HG02623 (cell line): Measurements from ENCODE around the gene PDGFB.

Source experiments
- ATAC-seq: cut with Tn5 transposase; IDR thresholded peaks from one replicate; pipeline ENCODE4 v1.9.1; 2021; ENCODE audit warnings: moderate library complexity; ENCODE audit not compliant: unreplicated experiment

PDGFB gene

DNA sequence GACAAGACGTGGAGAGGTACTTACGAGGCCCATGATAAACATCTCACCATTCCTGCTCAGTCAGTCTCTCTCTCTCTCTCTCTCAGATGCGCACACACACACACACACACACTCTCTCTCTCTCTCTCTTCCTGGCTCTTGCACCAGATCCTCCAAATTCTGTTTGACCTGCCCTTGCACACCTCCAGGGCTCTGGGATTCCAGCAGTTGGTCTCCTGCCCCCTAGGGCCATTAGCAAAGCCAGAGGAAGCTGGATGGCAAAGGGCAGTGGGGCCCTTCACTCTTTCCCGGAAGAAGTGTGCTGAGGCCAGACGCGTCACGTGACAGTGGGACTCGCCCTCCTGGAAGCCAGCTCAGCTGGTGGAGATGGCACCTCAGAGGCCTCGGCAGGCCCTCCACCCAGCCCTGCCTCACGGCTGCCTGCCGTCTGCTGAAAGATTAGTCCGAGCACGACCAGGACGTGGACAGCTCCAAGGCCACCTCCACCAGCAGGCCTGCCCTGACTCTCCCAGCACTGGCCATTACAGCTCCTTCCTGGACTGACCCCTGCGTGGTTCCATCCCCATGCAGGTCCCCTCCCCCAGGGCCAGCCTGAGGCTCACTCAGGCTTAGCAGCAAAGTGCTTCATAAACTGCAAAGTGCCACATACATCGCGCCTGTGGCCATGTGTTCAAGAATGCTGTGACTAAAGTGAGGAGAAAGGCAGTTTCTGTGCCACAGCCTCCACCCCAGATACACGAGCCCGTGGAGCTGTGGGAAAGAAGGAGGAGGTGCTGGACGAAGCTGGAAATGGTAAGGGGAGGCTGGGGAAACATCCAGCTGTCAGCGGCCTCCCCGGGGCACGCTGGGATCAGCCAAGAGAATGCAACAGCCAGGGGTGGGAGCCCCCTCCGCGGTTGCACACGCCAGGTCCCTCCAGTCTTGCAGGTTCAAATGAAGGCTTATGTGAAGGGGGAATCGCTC, 3.7 kb downstream of the PDGFB start:
- ATAC-seq, result no peak

DNA sequence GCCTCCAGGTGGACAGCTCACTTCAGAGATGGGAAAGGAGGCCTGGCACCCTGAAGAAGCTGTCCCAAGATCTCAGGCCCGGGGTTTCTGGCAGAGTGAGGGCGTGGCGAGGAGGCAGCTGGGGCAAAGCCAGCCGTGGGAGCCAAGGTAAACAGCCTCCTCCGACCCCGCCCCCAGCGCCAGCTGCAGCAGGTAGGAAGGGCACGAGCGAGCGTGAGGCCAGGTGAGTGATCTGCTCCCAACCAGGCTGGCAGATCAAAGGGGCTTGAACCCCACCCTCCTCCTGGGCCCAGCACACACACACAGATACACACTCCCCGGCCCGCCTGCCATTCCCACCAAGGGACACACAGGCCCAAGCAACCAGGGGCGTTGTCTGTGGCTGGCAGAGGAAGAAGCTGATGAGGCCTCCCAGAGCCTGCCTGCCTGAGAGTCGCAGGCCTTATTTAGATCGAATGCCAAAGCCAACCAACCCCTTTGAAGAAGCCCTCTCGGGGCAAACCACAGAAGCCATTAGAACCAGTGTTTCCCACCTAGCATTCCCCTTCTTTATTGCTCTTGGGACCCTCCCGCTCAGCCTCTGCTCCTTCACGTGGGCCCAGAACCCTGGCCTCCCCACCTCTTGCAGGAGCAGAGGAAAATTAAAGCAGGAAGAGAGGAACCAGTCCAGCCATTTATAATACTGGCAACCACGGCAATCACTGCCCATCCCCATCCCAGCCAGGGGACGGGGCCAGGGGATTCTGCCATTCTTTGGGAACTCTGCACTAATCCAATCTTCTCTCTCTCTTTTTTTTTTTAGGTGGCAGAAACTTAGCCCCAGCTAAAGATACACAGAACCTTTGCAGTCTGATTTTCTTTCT, 5.0 kb downstream of the PDGFB start:
- ATAC-seq, result no peak

DNA sequence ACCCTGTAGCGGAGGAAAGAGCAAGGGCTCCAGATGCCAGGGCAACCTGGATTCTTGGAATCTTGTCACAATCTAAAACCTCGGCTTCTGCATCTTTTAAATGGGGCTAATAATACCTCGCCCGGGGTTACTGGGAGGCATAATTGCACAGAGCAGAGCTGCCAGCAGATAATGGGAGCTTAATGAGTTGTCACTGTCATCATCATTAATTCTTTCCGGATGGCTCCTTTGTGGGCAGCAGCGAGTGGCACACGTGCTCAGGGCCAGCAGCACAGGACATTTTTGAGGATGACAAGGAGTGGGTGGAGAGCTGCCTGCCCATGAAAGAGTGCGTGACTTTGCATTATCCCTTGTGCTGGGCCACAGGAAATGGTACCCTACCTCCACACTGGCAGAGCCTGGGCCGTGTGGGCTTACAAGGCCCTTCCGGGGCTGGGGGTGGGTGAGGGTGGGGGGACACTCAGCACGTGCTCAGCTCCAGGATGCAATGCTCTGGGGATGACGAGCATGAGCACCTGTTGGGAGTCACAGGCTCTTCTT, 5.7 kb downstream of the PDGFB start:
- ATAC-seq, result no peak

DNA sequence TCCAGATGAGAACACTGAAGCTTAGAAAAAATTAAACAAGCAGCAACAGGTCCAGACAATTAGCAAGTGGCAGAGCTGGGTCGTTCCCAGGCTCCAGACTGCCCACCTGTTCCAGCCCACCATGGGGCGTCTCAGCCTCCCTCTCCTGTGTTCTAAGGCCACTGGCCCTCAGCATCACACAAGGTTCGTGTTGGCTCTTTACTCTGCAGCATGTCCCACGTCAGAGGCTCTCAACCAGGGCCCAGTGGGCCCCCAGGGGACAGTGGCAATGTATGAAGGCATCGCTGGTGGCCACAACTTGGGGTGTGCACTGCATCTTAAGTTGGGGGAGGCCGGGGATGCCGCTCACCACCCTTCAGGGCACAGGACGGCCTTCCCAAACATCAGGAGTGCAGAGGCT, 6.2 kb downstream of the PDGFB start:
- no peak for ATAC-seq

DNA sequence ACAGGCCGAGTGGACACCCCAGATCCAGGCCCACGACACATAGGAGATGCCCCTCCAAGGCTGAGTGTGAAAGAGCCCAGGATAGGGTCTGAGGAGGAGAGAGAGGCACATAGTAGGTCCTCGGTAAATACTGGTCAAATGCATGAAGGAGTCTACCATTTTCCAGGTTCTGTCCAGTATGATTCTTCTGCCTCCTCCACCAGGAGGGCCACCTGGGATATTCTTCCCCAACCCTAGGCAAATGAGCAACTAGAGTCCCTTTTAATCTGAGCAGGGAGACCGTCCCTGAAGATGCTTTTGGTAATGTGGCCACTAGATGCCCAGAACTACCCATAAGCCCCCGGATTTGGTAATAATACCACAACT, 6.7 kb downstream of the PDGFB start:
- no peak for ATAC-seq

DNA sequence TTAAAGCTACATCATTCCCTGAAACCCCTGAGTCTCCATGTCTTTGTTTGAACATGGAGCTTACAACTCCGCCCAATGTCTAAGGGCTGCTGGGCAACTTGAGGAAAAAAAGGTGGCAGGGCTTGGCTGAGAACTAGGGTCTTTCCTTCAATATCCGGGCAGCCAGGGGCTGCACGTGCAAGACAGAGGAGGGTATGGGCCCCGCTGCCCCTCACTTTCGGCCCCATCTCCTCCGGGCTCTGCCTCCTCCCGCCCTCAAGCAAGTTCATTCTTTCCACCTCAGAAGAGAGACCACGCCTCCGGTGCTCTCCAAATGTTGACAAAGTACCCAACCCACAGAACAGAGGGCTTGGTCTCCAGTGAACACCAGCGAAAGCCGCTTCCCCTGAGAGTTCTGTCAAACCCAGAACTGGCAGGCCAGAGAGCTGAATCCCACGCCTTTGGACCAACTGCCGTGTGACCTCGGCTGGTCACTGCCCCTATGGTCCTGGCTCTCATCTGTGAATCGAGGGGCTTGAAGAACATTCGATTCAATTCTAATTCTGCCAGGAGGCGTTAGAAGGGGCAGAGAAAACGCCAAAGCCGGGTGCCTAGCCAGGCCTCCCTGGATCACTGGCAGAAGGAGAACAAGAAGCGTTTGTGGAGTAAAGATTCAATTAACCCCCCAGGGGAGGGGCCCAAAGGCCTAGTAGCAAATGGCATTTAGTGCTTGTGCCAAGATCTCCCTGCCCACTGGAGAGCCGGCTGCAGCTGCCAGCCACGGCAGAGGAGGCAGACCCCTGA, 7.3 kb downstream of the PDGFB start:
- no peak for ATAC-seq

DNA sequence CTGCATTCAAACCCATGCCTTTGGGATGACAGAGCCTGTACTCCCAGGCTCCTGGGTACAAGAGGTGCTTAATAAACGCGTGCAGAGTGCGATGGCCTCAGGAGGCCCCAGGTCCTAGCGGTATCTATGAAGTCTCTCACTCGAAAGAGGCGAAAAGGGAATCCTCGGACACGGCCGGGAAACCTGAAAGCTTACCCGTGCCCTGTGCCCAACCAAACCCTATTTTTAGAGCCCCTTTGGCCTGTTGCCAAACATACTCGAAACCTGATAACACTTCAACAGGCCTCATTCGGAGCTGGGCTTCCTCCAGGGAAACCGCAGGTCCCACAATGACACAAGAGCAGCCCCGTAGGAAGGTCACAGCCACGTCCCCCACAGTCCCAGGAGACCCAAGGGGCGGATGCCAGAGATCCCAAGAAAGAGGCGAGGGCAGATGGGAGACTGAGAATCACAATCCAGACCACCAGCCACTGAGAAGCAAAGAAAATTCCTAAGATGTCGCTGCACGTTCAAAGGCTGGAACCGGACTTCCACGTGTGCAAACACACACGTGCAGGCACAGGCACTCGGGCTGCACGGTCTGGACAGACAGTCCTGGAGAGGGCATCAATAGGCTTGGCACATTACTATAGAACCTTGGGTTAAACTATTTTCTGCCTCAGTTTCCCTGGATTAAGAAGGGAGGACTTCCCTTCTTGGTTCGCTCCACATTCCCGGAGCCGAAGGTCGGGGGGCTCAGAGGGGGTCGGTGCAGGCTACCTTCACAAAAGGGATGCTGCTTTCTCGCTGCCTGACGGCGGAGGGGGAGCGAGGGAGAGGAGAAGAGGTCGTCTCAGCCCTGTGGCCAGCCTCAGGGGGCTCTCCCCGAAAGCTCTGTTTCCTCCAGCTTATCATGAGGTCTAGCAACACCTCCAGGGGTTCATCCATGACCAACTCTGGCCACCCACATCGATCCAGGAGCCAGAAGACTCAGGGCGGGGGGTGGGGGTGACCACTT, 8.2 kb downstream of the PDGFB start:
- ATAC-seq, result no peak

DNA sequence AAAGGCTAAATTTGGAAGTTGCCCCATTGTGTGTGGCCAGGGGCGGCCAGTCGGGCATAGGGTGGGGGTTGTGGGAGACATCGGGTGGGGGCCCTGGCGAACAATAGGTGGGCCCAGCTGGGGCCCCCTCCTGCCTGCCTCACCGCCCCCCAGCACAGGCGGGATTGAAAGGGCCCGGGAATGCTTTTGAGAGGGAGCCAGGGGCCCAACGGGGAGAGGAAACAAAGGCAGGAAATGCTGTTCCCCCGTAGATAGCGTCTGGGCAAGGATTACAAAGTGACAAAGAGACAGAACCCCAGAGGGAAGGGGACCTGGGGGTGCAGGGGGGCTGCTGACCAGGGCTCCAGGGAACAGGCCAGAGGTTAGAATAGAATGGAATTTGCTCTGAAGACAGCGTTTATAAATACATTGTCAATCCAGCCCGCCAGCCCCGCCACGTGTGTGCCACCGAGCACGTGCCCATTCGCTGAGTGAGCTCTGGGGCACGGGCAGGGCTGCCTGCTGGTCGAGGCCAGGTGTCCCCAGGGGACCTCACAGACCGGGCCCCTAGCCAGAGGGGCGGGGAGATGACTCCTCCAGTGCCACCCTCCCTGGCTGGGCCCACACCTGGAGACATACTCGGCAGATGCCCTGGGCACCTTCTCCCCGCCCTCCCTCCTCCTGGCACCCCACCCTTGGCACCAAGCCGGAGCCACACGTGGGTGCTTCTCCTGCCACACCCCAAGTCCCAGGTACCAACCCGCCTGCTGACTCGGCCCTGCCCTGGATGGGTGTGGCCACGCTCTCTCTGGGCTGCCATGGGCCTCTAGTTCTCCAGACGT, 9.7 kb downstream of the PDGFB start:
- ATAC-seq, result no peak

DNA sequence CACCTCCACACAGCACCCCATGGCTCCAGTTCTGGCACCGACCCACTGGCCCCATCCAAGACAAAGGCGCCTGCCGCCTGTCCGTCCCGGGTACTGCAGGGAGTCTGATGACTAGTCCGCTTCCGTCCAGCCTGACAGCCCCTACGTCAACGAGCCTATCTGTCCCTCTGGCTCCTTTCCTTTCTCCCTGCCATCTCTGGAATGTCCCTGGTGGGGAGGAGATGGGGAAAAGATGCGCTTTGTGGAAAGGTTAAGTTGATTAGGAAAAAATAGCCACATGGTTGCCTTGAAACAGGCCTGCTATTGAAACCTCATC, 10.4 kb downstream of the PDGFB start:
- no peak for ATAC-seq

DNA sequence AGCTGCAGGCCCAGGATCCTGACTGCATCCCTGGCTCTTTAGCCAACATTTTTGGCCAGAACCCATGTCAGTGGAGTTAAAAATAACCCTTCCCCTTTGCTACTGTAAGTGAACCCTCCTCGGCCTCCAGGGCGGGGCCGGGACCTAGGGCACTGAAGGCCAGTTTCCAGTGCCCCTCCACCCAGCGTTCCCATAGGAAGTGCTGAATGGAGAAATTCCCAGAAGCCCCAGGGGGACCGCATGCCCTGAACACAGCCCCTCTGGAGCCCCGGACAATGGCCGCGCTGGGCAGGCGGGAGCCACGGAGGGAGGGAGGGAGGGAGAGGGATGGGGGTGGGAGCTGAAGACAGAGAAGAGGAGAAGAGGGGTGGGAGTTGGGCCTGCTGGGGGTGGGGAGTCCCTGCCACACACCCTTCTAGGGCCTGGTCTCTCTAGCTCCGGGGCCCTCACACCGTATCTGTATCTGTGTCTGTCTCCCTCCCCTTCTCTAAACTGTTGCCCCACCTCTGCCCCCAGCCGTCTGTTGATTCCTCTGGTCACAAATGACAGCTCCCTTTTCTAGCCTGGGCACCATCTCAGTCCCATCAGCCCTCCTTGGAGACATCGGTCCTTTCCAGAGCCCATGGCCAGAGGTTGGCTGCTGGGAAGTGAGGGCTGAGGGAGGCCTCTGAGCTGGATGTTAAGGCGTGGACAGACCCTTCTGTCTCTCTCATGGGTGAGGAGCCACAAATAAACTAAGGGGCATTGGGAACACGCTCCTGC, 10.9 kb downstream of the PDGFB start:
- no peak for ATAC-seq

DNA sequence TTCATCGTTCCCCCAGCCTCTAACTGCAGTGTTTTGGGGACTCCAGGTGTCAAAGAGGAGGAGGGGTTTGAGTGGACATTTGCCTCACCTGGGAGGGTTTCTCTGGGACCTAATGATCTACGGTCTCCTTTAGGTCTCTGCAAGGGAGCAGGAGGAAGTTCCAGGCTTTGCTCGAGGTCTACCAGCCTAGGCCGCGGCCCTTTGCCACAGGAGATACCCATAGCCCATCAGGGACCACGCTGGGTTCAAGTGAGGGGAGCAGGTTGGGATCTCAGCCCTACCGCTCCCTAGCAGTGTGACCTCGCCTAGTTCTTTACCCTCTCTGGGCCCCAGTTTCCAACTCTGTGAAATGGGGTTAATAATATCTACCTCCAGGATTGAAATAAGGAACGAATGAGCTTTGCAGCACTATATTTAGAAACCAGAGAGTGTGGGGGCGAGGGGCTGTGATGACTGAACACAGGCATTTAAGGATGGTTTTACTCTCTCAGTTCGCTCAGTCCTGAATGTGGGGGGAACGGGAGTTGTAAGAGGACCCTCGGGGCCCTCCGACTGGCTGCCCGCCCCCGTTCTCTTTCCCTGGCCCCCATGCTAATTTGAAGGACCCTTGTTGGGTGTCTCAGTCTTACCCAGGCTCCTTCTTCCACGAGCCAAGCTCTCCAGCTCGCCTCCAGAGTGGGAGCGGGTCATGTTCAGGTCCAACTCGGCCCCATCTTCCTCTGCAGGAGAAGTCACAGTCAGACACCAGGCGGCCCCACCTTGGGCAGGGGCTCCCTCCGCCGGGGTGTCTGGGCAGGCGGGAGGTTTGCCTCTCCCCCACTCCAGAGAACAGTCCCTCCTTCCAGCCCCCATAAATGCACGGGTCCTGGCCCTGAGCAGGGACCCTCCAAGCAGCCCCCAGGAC, 11.7 kb downstream of the PDGFB start:
- no peak for ATAC-seq

DNA sequence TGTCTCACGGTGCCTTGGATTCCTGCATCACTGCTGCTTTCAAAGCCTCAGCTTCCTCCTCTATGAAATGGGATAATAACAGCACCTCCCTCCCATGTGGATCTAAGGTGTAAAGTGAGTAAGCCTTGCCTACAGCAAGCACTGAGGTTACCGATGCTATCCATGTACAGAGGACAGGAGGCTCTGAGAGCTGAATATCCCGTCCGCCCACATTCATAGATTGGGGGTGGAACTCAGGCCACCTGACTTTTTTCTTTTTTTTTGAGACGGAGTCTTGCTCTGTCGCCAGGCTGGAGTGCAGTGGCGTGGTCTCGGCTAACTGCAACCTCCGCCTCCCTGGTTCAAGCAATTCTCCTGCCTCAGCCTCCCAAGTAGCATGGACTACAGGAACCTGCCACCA, 12.5 kb downstream of the PDGFB start:
- no peak for ATAC-seq

DNA sequence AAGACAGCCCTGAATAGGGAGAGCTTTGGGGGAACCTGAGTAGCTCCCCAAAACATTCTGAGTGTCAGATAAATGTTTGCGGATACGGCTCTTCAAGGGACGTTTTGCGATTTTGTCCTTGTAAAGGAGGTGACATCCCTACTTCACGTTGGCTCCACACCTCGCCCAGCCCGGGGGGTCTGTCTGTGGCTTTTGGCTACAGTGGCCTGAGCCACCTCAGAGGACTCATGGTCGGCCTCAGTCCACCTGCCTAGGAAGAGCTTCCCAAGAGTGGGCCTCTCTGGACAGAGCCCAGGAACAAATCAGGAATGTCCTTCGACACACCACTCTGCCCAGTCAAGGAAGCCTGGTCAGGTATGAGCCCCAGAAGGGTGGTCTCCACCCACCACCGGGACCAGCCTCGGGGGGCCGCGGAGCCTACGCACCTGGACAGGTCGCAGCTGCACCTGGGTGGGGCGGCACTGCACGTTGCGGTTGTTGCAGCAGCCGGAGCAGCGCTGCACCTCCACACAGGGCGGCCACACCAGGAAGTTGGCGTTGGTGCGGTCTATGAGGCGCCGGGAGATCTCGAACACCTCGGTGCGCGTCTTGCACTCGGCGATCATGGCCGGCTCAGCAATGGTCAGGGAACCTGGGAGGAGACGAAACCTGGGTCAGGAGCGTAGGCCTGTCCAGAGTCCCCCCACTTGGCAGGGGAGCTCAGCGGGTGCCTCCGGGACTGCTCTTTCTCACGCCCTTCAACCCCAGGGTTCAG, 13.4 kb downstream of the PDGFB start:
- ATAC-seq, result no peak

DNA sequence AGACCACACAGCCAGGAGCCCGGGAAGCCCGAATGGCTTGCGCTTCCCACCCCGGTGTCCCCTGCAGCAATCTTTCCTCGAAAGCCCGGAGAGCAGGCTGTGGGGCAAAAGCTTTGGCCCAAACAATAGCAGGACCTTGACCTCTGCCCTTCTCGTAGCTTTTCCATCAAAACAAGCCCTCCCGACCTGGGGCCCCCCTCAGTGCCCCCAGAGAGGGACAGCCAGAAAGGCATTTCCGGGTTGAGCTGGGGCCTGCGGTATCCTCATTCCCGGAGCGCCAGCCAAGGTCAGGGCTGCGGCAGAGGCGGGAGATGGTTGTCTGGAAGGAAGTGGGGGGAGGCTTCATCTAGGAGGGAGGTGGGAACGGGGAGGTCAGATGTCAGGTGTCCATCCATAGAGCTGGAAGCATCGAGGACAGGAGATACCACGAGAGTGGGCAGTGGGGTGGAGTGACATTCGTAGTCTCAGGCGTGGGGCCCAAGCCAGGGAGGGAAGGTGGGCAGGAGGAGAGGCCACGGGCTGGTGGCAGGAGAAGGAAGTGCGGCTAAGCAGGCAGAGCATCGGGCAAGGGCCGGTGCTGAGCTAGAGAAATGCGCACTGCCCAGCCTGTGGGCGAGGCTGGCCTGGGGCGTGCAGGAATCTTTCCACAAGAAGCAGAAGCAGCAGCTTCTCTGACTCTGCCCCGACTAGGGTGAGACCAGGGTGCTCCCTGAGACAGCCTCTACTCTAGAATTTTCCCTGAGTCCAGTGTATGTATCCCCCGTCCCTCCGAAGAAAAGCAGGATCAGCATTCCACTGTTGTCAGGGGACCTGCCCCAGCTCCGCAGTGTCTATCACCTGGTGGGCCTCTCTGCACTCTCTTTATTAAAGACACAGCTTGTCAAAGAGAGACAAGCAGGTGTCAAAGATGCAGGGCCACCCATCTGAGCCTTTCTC, 14.3 kb downstream of the PDGFB start:
- no peak for ATAC-seq

DNA sequence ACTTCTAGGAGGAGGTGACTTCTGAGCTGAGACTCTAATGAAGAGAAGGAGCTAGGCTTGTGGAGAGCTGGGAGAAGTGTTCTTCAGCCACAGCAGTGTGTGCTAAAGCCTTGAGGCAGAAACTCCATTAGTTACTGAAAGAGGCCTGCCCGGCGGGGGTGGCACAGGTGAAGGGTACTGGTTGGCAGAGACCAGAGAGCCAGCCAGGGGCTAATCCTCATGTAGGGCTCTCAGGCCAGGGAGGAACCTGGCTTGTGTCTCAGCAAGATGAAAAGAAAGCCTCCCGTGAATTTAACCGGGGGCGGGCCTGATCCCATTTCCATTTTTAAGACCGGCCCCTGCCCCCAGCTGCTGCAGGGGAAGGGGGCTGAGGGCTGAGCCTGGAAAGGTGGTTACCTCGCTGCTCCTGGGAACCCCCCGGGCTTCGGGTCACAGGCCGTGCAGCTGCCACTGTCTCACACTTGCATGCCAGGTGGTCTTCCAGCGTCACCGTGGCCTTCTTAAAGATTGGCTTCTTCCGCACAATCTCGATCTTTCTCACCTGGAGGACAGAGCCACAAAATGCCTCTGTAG, 15.0 kb downstream of the PDGFB start:
- ATAC-seq, result no peak
